ENCODE data around the gene PCDH15. TPM values are rescaled to one million over a fixed set of nuclear protein-coding genes. Genes with fewer than 3 reads are reported as not detected.

PCDH15 gene
- total RNA-seq, 1 experiment from 2014 or later = 0.61 TPM

DNA sequence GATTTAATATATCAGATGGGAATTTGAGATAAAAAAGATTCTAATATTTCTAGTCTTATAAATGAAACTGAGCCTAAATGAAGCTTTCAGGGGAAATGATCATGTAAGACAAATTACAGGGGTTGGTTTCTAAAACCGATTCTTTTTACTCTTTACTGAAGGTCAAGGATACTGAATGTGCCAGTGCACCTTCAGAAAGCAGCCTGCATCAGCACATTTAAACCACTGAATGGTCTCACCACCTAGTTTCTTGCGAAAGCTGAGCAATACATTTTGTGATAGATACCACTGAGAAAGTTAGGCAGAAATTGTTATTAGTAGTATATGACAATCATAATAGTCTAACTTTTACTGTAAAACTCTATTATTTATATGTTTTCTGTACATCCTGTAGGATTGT is 180.7 kb downstream of the PCDH15 start:
- Histone ChIP-seq H3K27ac (ENCODE audit: insufficient read length, low read depth, low read length) (no peak overlapping the region), H4K91ac (ENCODE audit: insufficient read length, low read depth, low read length) (no peak overlapping the region), H3K18ac (ENCODE audit: insufficient read length, low read depth, low read length) (no peak overlapping the region), H3K79me1 (ENCODE audit: insufficient read depth, low read depth, low read length, poor library complexity, severe bottlenecking) (no peaks in the 10 kb centered on the region), H3K9me3 (ENCODE audit: control insufficient read depth, low read depth, low read length) (no peaks in the 10 kb centered on the region), H3K23me2 (ENCODE audit: insufficient read length, low read depth, low read length, poor library complexity, severe bottlenecking) (no peaks in the 10 kb centered on the region), H4K20me1 (ENCODE audit: control insufficient read depth, insufficient read depth, insufficient read length) (no peaks in the 10 kb centered on the region), H3K79me2 (ENCODE audit: insufficient read depth, low read length) (no peaks in the 10 kb centered on the region), H2BK12ac (ENCODE audit: insufficient read length, low read depth, low read length) (no peak overlapping the region), H3T11ph (ENCODE audit: low read length) (no peak overlapping the region), H3K23ac (ENCODE audit: insufficient read length, low read depth, low read length) (no peak overlapping the region), H2BK120ac (ENCODE audit: low read depth, low read length, poor library complexity, severe bottlenecking) (no peak overlapping the region), H3K4ac (ENCODE audit: low read depth, low read length) (no peak overlapping the region), H3K56ac (ENCODE audit: insufficient read length, low read depth, low read length) (no peak overlapping the region), H2BK15ac (ENCODE audit: low read depth, low read length) (no peak overlapping the region), H3K4me2 (ENCODE audit: insufficient read depth, insufficient read length, low read length) (no peak overlapping the region), H2AK5ac (ENCODE audit: insufficient read length, low read length) (no peak overlapping the region), H3K9ac (ENCODE audit: extremely low read depth, insufficient read length, low read length) (no peak overlapping the region), H3K4me1 (ENCODE audit: insufficient read depth, low read length) (no peaks in the 10 kb centered on the region), H4K5ac (ENCODE audit: insufficient read length, low read depth, low read length) (no peak overlapping the region), H3K27me3 (ENCODE audit: insufficient read depth, low read length) (no peaks in the 10 kb centered on the region), H3K14ac (ENCODE audit: insufficient read depth, low read length) (no peak overlapping the region), H2AFZ (ENCODE audit: low read length) (no peak overlapping the region), H2BK5ac (ENCODE audit: insufficient read length, low read length) (no peak overlapping the region), H2BK20ac (ENCODE audit: low read depth, low read length, poor library complexity, severe bottlenecking) (no peak overlapping the region), H4K8ac (replicated peaks; ENCODE audit: insufficient read length, low read depth, low read length) (no peak overlapping the region)
- TF ChIP-seq, protein P1, sequence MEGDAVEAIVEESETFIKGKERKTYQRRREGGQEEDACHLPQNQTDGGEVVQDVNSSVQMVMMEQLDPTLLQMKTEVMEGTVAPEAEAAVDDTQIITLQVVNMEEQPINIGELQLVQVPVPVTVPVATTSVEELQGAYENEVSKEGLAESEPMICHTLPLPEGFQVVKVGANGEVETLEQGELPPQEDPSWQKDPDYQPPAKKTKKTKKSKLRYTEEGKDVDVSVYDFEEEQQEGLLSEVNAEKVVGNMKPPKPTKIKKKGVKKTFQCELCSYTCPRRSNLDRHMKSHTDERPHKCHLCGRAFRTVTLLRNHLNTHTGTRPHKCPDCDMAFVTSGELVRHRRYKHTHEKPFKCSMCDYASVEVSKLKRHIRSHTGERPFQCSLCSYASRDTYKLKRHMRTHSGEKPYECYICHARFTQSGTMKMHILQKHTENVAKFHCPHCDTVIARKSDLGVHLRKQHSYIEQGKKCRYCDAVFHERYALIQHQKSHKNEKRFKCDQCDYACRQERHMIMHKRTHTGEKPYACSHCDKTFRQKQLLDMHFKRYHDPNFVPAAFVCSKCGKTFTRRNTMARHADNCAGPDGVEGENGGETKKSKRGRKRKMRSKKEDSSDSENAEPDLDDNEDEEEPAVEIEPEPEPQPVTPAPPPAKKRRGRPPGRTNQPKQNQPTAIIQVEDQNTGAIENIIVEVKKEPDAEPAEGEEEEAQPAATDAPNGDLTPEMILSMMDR (conservative IDR thresholded peaks at IDR 0.05) = no peak
- peaks cover 5% of the 10 kb centered on the region in 2 experiments; a peak in 4 of 5 replicates for H3K9me3 Mint-ChIP-seq
- WGBS (ENCODE audit: extremely low coverage, insufficient read length, low lambda C conversion rate) = no CpG with 5 or more reads among the region's 2 CpGs
- H3K36me3 Mint-ChIP-seq (ENCODE audit: insufficient read depth in 1 of 3, low read depth in 3 of 3) = peaks cover 0 to 1% (median under 1%) of the 10 kb centered on the region in 3 experiments; a peak in 1 of 7 replicates
- DNase-seq = no peak
- no peaks in the 10 kb centered on the region for H3K27me3 Mint-ChIP-seq (ENCODE audit: low read depth)
- no peaks in the 10 kb centered on the region for H3K4me1 Mint-ChIP-seq
- no peak overlapping the region for H3K4me3 Mint-ChIP-seq
- H3K27ac Mint-ChIP-seq = no peak overlapping the region

All from H9 (cell line).